GM12865 (cell line): ENCODE data around the gene SCYL2.
"Not testable (repeated sequence)": the region's sequence is repeated elsewhere in the genome, so short reads cannot be mapped to it uniquely, and the experiment has no call there.

Source experiments
- DNase-seq: peaks from one replicate; pipeline ENCODE4 v3.0.0; 2010; ENCODE audit warnings: low read depth
- H3K4me3 ChIP-seq: 2 replicates; pipeline ENCODE4 v1.5.1; 2011; ENCODE audit warnings: mild to moderate bottlenecking, low read depth, low read length, control low read depth
- CTCF ChIP-seq: IDR thresholded peaks from 2 replicates; pipeline ENCODE4 v1.5.1; 2011; ENCODE audit warnings: low read length, control low read depth, low read depth, inconsistent platforms; ENCODE audit not compliant: insufficient read depth; ENCODE audit errors: missing control alignments

The SCYL2 gene

GRCh38 chr12:100229876-100230275, 37.1 kb upstream of the SCYL2 start:
- no peak overlapping the region for H3K4me3 ChIP-seq
- DNase-seq, result no peak
- TF ChIP-seq CTCF, result no peak

GRCh38 chr12:100231873-100232272, 35.1 kb upstream of the SCYL2 start:
- not testable (repeated sequence) for H3K4me3 ChIP-seq, DNase-seq

GRCh38 chr12:100234166-100234565, 32.8 kb upstream of the SCYL2 start:
- no peak for TF ChIP-seq CTCF
- no peak for DNase-seq
- no peak overlapping the region for H3K4me3 ChIP-seq

GRCh38 chr12:100234591-100235304, 32.2 kb upstream of the SCYL2 start:
- H3K4me3 ChIP-seq, result no peak overlapping the region
- peak; percentile 53 for TF ChIP-seq CTCF
- peak; percentile 50 for DNase-seq

GRCh38 chr12:100238801-100239200, 28.2 kb upstream of the SCYL2 start:
- TF ChIP-seq CTCF, result no peak
- H3K4me3 ChIP-seq, result no peak overlapping the region
- no peak for DNase-seq

GRCh38 chr12:100239589-100239988, 27.4 kb upstream of the SCYL2 start:
- no peak for DNase-seq
- no peak overlapping the region for H3K4me3 ChIP-seq
- TF ChIP-seq CTCF, result no peak

- no peak for DNase-seq
- TF ChIP-seq CTCF, result no peak
- no peak overlapping the region for H3K4me3 ChIP-seq
Observed at GRCh38 chr12:100243137-100243536, 23.8 kb upstream of the SCYL2 start.
